ENCODE data around the gene ART1.
"Not testable (repeated sequence)": the region's sequence is repeated elsewhere in the genome, so short reads cannot be mapped to it uniquely, and the experiment has no call there.

The ART1 gene, protein sequence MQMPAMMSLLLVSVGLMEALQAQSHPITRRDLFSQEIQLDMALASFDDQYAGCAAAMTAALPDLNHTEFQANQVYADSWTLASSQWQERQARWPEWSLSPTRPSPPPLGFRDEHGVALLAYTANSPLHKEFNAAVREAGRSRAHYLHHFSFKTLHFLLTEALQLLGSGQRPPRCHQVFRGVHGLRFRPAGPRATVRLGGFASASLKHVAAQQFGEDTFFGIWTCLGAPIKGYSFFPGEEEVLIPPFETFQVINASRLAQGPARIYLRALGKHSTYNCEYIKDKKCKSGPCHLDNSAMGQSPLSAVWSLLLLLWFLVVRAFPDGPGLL

DNA sequence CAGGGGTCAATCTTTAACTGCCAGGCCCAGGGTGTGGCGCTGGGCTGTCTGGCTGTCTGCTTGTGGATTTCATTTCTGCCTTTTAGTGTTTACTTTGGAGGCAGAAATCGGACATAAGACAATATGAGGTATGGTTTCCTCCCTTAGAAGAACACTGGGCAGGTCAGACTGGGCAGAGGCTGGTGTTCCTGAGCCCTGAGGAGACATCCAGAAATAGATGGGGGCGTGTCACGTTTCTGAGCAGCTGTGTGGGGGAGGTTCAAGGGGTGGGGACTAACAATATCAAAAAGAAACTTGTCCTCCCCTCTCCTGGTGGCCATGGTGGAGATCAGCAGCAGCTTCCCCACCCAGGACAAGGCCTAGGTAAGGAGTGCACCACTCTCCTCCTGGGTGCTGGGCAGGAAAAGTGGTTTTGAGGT, at the start of gene ART1:
Gene ART1 (plus strand): TSS at position 312 of the 419 bp plus-strand sequence. CDS start 14,086 bp downstream, outside the sequence.
- no peak for DNase-seq
- intact Hi-C loops (cut with DNase I), result no loop called here

DNA sequence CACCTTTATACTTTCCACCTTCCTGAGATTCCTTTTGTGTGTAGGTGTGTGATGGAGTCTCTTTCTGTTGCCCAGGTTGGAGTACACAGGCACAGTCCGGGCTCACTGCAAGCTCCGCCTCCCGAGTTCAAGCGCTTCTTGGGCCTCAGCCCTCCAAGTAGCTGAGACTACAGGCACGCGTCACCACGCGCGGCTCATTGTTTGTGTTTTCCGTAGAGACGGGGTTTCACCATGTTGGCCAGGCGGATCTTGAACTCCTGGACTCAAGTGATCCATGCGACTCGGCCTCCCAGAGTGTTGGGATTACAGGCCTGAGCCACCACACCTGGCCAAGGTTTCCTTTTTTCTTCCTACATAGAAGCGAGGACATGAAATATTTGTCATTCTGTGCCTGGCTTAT, 47.2 kb upstream of the ART1 start:
- intact Hi-C loops (cut with DNase I); DNase-seq: not testable (repeated sequence)

DNA sequence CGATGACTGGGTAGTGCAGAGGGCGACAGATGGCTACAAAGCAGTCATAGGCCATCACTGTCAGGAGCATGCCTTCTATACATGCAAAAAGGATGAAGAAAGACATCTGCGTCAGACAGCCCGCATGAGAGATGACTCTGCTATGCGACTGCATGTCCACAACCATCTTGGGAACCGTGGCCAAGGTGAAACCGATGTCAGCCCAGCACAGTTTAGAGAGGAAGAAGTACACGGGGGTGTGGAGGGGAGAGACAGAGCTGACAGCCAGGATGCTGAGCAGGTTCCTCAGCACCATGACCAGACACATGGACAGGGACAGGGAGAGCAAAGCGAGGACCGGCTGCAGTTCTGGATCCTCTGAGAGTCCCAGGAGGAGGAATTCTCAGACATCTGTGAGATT, 44.7 kb upstream of the ART1 start:
- DNase-seq; intact Hi-C loops (cut with DNase I): not testable (repeated sequence)

DNA sequence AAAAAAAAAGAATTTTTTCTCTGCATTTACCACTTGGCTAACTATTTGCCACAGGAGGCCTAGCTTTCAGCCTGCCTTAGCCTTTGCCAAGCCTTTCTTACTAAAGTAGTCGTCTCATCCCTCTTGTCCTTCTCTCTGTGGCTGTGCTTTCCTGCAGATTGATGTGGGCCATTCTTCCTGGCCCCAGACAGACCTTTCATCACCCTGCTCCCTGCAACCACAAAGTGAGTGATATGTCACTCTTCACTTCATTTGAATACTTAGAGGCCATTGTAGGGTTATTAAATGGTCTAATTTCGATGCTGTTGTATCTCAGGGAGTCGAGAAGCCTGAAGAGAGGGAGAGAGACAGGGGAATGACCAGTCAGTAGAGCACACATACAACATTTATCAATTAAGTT, 40.8 kb upstream of the ART1 start:
- intact Hi-C loops (cut with DNase I), result no loop called here
- no peak for DNase-seq

DNA sequence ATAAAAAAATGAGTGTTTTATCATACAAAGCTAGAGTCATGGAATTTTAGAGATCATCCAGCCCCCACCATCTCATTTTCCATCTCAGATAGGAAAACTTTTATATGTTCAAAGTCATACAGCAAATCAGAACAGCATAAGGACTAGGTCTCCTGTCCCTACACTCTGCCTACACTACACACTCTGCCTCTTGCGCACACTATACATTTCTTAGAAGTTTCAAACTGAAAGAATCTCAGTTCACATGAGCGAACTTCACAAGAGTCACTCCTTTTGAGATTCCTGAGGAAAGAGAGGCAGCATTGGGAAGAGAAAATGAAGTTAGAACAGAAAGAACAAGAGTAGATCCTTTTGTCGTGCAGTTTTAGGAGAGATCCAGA, 39.7 kb upstream of the ART1 start:
- DNase-seq, result no peak
- intact Hi-C loops (cut with DNase I), result no loop called here

DNA sequence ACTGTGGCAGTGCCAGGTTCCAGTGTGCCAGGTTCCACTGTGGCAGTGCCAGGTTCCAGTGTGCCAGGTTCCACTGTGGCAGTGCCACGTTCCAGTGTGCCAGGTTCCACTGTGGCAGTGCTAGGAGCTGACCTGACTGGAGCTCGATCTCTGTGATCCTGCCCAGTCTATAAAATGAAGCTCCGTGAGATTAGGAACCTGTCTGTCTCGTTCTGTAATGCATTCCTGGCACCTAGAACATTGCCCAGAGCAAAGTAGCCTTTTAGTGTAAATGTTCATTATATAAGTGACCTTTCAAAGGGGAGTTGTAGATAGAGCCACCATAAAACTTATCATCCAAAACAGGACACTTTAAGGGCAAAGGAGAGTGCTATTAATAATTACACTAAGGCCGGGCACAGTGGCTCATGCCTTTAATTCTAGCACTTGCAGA, 39.1 kb upstream of the ART1 start:
- no peak for DNase-seq
- intact Hi-C loops (cut with DNase I), result no loop called here

DNA sequence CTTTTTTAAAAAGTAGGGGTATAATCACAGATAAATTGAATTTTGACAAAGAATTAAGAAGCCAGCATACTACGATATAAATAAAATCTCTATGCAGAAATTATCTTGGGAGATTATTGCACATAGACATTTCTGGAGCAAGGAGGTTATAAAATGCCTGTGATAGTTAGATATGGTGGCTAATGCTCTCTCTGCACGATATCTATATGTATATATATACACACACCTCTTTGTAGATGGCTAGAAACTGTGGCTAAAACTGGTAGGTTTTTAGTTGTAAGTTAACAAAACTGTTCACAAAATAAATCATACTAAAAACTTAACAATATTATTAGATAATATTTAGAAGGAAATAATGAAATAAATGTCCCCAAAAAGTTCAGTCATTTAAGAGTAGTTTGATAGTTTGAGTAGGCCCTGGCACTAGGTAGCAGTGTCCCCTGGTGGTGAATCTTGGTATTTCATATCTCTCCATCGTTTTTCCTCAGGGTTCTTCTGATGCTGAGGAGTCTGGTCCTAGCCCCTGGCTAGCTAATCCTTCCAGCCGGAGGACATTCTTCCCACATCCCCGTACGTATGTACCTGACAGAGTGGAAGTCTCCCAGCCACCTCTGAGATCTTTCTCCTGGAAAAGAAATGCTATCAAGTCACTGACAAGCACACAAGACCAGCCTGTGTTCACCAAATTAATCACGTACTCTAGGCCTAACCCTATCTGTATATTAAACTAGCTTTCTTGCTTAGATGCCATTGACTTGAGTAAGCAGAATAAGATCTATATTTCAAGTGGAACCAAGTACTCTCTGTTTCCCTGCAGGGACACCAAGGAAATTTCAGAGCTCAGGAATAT, 35.3 kb upstream of the ART1 start:
- DNase-seq, result peak in 5 of 42 donors; percentile 9 to 53 (median 31)
- intact Hi-C loops (cut with DNase I), result no loop called here

DNA sequence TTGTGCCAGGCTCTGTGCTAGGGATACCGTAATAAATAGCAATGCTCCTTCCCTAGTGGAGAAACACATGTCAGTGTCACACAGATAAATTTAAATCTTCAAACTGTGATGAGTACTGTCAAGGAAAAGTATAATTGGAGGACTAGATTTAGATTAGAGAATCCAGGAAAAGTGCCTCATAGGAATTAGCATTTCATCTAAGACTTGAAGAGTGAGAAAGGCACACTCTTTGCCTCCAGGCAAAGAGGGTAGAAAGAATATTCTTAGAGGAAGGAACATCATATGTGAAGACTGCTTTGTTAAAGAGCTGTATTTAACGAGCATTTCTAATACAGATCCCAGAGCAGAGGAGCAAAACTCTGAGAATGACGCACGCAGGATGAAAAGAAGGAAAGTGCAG, 34.1 kb upstream of the ART1 start:
- intact Hi-C loops (cut with DNase I), result no loop called here
- DNase-seq, result no peak

DNA sequence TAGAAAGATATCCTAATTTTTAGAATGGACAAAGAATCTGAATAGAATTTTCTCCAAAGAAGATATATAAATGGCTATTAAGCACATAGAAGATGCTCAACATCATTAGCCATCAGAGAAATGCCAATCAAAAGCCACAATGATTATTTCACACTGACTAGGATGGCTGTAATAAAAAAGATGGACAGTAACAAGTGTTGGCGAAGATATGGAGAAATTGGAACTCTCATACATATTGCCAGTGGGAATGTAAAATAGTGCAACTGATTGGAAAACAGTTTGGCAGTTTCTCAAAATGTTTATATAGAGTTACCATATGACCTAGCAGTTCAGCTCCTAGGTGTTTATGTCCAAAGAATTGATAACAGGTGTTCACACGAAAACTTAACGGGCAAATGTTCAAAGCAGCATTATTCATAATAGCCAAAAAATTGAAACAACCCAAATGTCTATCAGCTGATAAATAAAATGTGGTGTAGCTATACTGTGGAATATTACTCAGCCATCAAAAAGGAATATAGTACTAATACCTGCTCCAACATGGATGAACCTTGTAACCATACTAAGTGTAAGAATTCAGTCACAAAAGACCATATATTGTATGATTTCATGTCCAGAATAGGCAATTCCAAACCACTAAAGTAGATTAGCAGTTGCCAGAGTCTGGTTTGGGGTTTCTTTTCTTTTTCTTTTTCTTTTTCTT, 32.8 kb upstream of the ART1 start:
- no peak for DNase-seq
- intact Hi-C loops (cut with DNase I), result no loop called here

DNA sequence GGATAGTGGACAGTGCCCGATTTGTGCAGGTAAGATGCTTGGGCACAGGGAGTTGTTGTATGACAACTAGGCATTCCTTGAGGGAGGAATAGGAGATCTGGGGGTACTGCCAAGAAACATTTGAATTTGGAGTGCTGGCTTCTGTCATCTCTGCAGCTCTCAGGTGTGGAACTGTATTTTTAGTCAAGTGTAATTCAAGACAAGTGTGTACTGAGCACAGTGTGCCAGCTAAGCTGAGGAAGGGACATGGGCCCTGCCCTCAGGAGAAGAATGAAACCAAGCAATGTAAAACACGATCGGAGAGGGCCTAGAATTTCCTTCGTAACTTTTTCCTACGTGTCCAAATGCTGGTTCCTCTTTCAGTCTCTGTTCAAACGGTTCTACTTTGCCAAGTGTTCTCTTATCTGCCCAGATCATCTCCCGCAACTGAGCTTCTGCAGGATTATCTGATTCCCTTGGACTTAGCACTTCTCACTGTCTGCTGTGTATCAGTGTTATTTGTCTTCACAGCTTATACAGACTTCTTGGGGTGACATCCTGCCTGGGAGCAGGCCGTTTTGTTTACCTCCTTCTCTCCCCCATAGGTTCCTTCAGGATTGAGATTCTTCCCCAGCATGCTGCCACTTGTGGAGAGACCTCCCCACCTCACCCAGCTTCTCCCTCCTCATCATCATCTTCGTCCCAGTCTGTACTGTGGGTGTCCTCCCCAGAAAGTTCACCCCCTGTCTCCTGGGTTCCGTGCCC, 30.8 kb upstream of the ART1 start:
- intact Hi-C loops (cut with DNase I), result no loop called here
- no peak for DNase-seq

DNA sequence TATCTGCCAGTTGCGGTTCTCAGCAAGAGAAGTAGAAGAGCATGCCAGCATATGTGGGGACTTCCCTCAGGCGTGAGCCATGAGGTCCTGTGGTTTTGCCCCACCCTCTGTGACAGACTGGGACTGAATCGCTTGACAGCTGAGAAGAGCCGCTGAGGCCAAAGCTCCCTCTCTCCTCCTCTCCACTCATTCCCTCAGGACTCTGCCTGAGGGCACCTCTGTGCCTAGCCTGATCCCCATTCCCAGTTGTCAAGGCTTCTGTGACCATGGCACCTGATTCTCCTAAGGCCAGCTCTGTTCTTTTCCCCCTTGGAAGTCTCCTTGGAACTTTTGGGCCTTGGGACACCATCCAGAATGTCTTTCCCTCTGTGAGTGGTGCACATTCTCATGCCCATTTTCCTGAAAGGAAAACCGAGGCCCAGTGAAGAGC, 30.2 kb upstream of the ART1 start:
- peak in 14 of 42 donors; percentile 5 to 46 (median 18) for DNase-seq
- intact Hi-C loops (cut with DNase I), result no loop called here

DNA sequence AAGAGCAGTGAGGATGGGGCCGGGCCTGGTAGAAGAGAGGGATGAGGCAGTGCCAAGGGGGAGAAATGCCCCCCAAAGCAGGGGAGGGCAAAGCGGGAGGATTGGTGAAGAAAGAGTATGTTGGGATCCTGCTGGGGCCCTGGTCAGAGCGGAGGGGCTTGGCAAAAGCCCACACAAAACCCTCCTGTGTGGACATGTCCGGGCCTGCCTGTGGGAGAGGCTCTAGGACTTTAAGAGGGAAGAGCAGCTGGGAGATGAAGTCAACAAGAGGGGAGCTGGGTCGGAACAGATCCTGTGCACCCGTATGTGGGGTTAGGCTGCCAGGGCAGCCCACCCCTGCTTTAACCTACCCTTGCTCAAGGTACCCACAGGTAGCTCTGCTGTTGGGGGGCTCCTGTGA, 28.9 kb upstream of the ART1 start:
- DNase-seq, result peak in 1 of 42 donors; percentile 16
- intact Hi-C loops (cut with DNase I), result no loop called here

DNA sequence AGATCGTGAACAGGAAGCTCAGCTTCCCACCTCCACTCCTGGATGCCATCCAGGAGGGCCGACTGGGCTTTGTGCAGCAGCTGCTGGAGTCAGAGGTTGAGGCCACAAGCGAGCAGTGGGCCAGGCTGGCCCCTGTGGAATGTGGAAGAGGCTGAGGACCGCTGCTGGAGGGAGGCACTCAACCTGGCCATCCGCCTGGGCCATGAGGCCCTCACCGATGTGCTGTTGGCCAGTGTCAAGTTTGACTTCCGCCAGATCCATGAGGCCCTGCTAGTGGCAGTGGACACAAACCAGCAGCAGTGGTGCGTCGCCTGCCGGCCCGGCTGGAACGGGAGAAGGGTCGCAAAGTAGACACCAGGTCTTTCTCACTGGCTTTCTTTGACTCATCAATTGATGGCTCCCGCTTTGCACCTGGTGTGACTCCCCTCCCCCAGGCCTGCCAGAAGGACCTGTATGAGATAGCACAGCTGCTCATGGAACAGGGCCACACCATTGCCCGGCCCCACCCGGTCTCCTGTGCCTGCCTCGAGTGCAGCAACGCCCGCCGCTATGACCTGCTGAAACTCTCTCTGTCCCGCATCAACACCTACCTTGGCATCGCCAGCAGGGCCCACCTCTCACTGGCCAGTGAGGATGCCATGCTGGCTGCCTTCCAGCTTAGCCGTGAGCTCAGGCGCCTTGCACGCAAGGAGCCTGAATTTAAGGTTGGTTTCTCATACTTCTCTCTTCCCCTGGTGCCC, 28.0 kb upstream of the ART1 start:
- peak in 1 of 42 donors; percentile 29 for DNase-seq
- intact Hi-C loops (cut with DNase I), result no loop called here

DNA sequence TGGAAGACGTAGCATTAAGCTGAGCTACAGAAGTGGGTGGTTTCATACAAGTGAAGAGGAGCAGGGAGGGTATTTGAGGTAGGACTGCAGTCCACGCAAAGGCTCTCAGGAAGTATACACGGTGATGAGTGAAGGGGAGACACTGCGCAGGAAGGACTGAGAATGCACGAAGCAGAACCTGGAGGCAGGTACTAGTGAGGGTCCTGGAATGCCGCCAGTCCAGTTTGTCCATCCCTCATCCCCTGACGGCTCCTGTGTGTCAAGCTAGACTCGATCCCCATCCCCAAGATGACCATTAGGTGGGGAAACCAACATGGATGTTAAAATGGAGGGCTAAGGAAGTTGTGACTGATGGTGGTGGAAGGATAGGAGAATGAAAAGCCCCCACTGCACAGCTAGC, 26.9 kb upstream of the ART1 start:
- peak in 1 of 42 donors; percentile 29 for DNase-seq
- intact Hi-C loops (cut with DNase I), result no loop called here

DNA sequence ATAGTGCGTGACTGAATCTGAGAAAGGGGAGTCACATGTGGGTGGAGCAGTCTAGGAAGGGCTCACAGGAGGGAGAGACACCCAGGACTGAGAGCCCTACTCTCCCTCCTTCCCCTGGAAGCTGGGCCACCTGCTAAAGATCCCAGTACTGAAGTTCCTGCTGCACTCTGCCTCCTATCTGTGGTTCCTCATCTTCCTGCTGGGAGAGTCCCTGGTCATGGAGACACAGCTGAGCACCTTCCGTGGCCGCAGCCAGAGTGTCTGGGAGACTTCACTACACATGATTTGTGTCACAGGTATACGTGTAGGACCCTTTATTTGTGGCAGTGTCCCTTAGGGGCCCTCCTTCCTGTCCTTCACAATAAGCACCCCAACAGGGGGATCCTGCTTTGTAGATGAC, 22.4 kb upstream of the ART1 start:
- intact Hi-C loops (cut with DNase I), result no loop called here

DNA sequence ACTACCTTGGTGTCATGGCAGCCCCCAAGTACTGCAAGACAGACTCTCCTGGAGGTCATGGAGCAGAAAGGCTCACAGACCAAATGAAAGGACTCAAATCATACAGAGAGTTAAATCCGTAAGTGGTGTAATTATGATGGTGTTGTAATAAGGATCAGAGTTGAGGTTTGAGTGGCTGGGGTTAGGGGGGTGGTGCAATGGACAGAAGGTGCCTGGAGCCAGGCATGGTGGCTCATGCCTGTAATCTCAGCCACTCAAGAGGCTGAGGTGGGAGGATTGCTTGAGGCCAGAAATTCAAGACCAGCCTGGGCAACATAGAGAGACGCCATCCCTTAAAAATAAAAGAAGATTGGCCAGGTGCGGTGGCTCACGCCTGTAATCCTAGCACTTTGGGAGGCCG, 21.8 kb upstream of the ART1 start:
- intact Hi-C loops (cut with DNase I), result no loop called here
- no peak for DNase-seq

More for the DNA sequence above, 22.4 kb upstream of the ART1 start:
- no peak for DNase-seq

DNA sequence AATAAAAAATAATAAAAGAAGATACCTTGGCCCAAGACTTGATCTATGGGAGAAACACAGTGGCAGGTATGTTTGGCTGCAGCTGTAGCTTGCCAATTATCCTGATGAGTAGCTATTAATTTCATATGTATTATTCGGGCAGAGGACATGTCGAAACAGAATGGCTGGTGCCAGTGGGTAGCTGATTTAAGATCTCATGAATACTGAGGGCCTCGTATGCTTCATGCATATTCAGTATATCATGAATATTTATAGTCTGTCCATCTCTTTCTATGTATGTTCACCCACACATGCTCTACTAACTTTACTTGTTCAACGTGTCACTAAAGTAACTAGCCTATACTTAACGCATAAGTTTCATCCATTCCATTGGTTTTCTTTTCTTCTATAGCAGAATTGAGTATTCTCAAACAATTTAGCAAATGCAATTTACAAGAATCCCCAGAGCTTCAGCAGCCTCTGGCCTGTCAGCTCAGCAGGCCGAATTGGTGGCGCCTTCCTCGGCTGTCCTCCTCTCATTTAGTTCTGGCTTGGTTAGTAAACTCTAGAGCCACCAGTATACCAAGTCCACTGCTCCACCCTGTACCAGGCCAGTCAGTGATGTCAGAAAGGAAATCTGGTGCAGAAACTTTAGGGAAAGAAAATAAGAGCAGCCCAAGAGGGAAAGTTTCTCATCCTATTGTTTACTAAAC, 21.0 kb upstream of the ART1 start:
- intact Hi-C loops (cut with DNase I), result no loop called here
- DNase-seq, result no peak
